HCT116 (cell line): ENCODE data around the gene GPR157. TPM values are rescaled to one million over a fixed set of nuclear protein-coding genes. Genes with fewer than 3 reads are reported as not detected.
A peak's percentile ranks its signal among the peaks of the same experiment; 100 is the strongest.

Experiments
- ATAC-seq: fragments of 200-7000 bp; cut with Tn5 transposase; 2 replicates; pipeline ENCODE4 v1.9.1; 2020; ENCODE audit warnings: mild to moderate bottlenecking, moderate library complexity
- BruUV-seq: library from RNA; stranded (reverse); fragments of 400-500 nt; replicated peaks from 2 replicates; lab custom pipeline; 2021; lab: Mats Ljungman, UMichigan
- CTCF ChIA-PET: fragments of 300-600 bp; sonication (Branson Sonifier 250); formaldehyde crosslinking; loops from one replicate; lab custom pipeline; 2021; ENCODE audit warnings: antibody characterized with exemption; lab: Charles Lee
- POLR2A ChIA-PET: fragments of 300-600, 350-600 bp; sonication (Branson Sonifier 250); formaldehyde crosslinking; loops from one replicate; lab custom pipeline; 2021; ENCODE audit warnings: antibody characterized with exemption; lab: Charles Lee
- RAD21 ChIA-PET, 2 experiments: fragments of 300-600 bp; sonication (Branson Sonifier 250); formaldehyde crosslinking; loops; one replicate each; lab custom pipeline; 2023; ENCODE audit warnings: low total read pairs in 2 of 2; ENCODE audit not compliant: uncharacterized antibody in 2 of 2, unreplicated experiment in 2 of 2, low non-redundant PET in 1 of 2; lab: Charles Lee
- DNase-seq: peaks from one replicate; pipeline ENCODE4 v3.0.0-alpha.2; 2010; ENCODE audit warnings: low read depth, low spot score
- H2AFZ ChIP-seq: fragments of 200-600 bp; shearing (Covaris generic), sonication (generic); 2 replicates; pipeline ENCODE4 v1.6.1; 2017; ENCODE audit warnings: low read depth, mixed run types, mixed read lengths, antibody characterized with exemption, low read length; ENCODE audit not compliant: poor library complexity, severe bottlenecking
- H3K27ac ChIP-seq: 2 replicates; pipeline ENCODE4 v1.5.1; 2012; ENCODE audit warnings: low read depth, low read length
- H3K27me3 ChIP-seq: fragments of 200-600 bp; sonication (generic); 2 replicates; pipeline ENCODE4 v1.6.1; 2016; ENCODE audit warnings: mixed run types, low read length, mixed read lengths; ENCODE audit not compliant: insufficient read depth
- H3K36me3 ChIP-seq, 2 experiments: fragments of 200-500 bp in 1 of 2; fragments of 200-600 bp in 1 of 2; sonication (Bioruptor generic) in 1 of 2; sonication (generic) in 1 of 2; 2 replicates each; pipeline versions ENCODE4 v1.5.1 to v1.6.1; 2014 to 2016; ENCODE audit warnings: low read length in 2 of 2, inconsistent platforms in 1 of 2, mixed read lengths in 1 of 2, mixed run types in 1 of 2; ENCODE audit not compliant: insufficient read depth in 2 of 2, control insufficient read depth in 1 of 2
- H3K4me1 ChIP-seq, 2 experiments: fragments of 200-600 bp in 1 of 2; sonication (generic) in 1 of 2; 2 replicates each; pipeline versions ENCODE4 v1.5.1 to v1.6.1; 2012 to 2017; ENCODE audit warnings: low read length in 2 of 2, inconsistent platforms in 1 of 2, mild to moderate bottlenecking in 1 of 2, mixed read lengths in 1 of 2, mixed run types in 1 of 2, moderate library complexity in 1 of 2; ENCODE audit not compliant: insufficient read depth in 2 of 2, control insufficient read depth in 1 of 2
- H3K4me2 ChIP-seq: fragments of 200-600 bp; sonication (generic); 2 replicates; pipeline ENCODE4 v1.6.1; 2017; ENCODE audit warnings: mixed run types, low read length, mixed read lengths
- H3K4me3 ChIP-seq, 2 experiments: fragments of 200-600 bp in 1 of 2; sonication (generic) in 1 of 2; replicated peaks in 1 of 2; 2 replicates each; pipeline ENCODE4 v1.5.1; 2011 to 2016; ENCODE audit warnings: low read length in 2 of 2, control low read depth in 1 of 2, low read depth in 1 of 2, mild to moderate bottlenecking in 1 of 2, mixed read lengths in 1 of 2, mixed run types in 1 of 2
- H3K79me2 ChIP-seq: fragments of 200-600 bp; sonication (generic); 2 replicates; pipeline ENCODE4 v1.6.1; 2017; ENCODE audit warnings: mild to moderate bottlenecking, mixed run types, low read length, moderate library complexity, mixed read lengths; ENCODE audit not compliant: insufficient read depth
- H3K9ac ChIP-seq: fragments of 200-600 bp; sonication (generic); 2 replicates; pipeline ENCODE4 v1.6.1; 2016; ENCODE audit warnings: low read length, mixed read lengths
- H3K9me2 ChIP-seq: fragments of 200-600 bp; sonication (generic), shearing (Covaris generic); 2 replicates; pipeline ENCODE4 v1.6.1; 2017; ENCODE audit warnings: mixed run types, mild to moderate bottlenecking, moderate library complexity; ENCODE audit not compliant: insufficient read depth
- H3K9me3 ChIP-seq, 2 experiments: fragments of 200-500 bp in 1 of 2; fragments of 200-600 bp in 1 of 2; sonication (Bioruptor generic) in 1 of 2; sonication (generic) in 1 of 2; 2 replicates each; pipeline ENCODE4 v1.6.1; 2014 to 2017; ENCODE audit warnings: low read length in 2 of 2, mixed read lengths in 2 of 2, inconsistent platforms in 1 of 2, low read depth in 1 of 2, mild to moderate bottlenecking in 1 of 2, mixed run types in 1 of 2, moderate library complexity in 1 of 2; ENCODE audit not compliant: control insufficient read depth in 1 of 2, insufficient read depth in 1 of 2
- H4K20me1 ChIP-seq: fragments of 200-600 bp; sonication (generic), shearing (Covaris generic); 2 replicates; pipeline ENCODE4 v1.6.1; 2017; ENCODE audit warnings: mixed run types, mild to moderate bottlenecking, moderate library complexity; ENCODE audit not compliant: insufficient read depth
- ATF3 ChIP-seq: IDR thresholded peaks from 2 replicates; pipeline ENCODE4 v1.6.1; 2012
- CBX3 ChIP-seq: IDR thresholded peaks from 2 replicates; pipeline ENCODE4 v1.6.1; 2012; ENCODE audit warnings: low read depth
- CEBPB ChIP-seq: IDR thresholded peaks from 2 replicates; pipeline ENCODE4 v1.6.1; 2012; ENCODE audit warnings: low read depth
- CTCF ChIP-seq, 3 experiments: fragments of 200-600 bp in 1 of 3; sonication (generic) in 1 of 3; IDR thresholded peaks in 2 of 3; conservative IDR thresholded peaks in 1 of 3; 2 replicates each; pipeline ENCODE4 v1.5.1; 2012 to 2017; ENCODE audit warnings: low read depth in 2 of 3, low read length in 2 of 3, antibody characterized with exemption in 1 of 3, borderline replicate concordance in 1 of 3, control low read depth in 1 of 3, mild to moderate bottlenecking in 1 of 3, mixed read lengths in 1 of 3, mixed run types in 1 of 3, moderate library complexity in 1 of 3; ENCODE audit not compliant: insufficient read depth in 1 of 3
- EGR1 ChIP-seq: IDR thresholded peaks from 2 replicates; pipeline ENCODE4 v1.6.1; 2012; ENCODE audit warnings: low read depth
- EZH2phosphoT487 ChIP-seq: fragments of 200-600 bp; IDR thresholded peaks from 2 replicates; pipeline ENCODE4 v1.6.1; 2018; ENCODE audit warnings: antibody characterized with exemption, borderline replicate concordance
- FOSL1 ChIP-seq: IDR thresholded peaks from 2 replicates; pipeline ENCODE4 v1.6.1; 2012; ENCODE audit warnings: low read depth
- MAX ChIP-seq: IDR thresholded peaks from 2 replicates; pipeline ENCODE4 v1.6.1; 2012
- POLR2A ChIP-seq: IDR thresholded peaks from 2 replicates; pipeline ENCODE4 v1.7.0; 2011; ENCODE audit warnings: borderline replicate concordance; ENCODE audit not compliant: insufficient read depth, insufficient read length; ENCODE audit errors: extremely low read depth
- POLR2AphosphoS5 ChIP-seq: IDR thresholded peaks from 2 replicates; pipeline ENCODE4 v1.6.1; 2011; ENCODE audit warnings: mild to moderate bottlenecking, low read depth, low read length, moderate library complexity
- RAD21 ChIP-seq: IDR thresholded peaks from 2 replicates; pipeline ENCODE4 v1.6.1; 2012; ENCODE audit warnings: low read depth, mild to moderate bottlenecking
- REST ChIP-seq: IDR thresholded peaks from 2 replicates; pipeline ENCODE4 v1.6.1; 2012; ENCODE audit warnings: low read depth
- SIN3A ChIP-seq: IDR thresholded peaks from 2 replicates; pipeline ENCODE4 v1.6.1; 2012; ENCODE audit warnings: low read depth
- SP1 ChIP-seq: IDR thresholded peaks from 2 replicates; pipeline ENCODE4 v1.6.1; 2012; ENCODE audit warnings: low read depth
- SRF ChIP-seq: IDR thresholded peaks from 2 replicates; pipeline ENCODE4 v1.6.1; 2012; ENCODE audit warnings: low read depth
- TCF7L2 ChIP-seq: IDR thresholded peaks from 2 replicates; pipeline ENCODE4 v1.7.0; 2011; ENCODE audit warnings: borderline replicate concordance, inconsistent platforms; ENCODE audit not compliant: insufficient read depth, insufficient read length; ENCODE audit errors: extremely low read depth
- YY1 ChIP-seq: IDR thresholded peaks from 2 replicates; pipeline ENCODE4 v1.6.1; 2011; ENCODE audit warnings: low read length, low read depth, moderate library complexity, mild to moderate bottlenecking; ENCODE audit not compliant: insufficient replicate concordance; ENCODE audit errors: extremely low read depth
- ZBTB33 ChIP-seq: IDR thresholded peaks from 2 replicates; pipeline ENCODE4 v1.6.1; 2011; ENCODE audit warnings: mild to moderate bottlenecking, low read length, moderate library complexity; ENCODE audit not compliant: insufficient replicate concordance; ENCODE audit errors: extremely low read depth
- ZFX ChIP-seq: fragments of 450-650 bp; IDR thresholded peaks from 2 replicates; pipeline ENCODE4 v1.6.1; 2017
- ZNF274 ChIP-seq: fragments of 200-500 bp; sonication (Bioruptor generic); IDR thresholded peaks from 2 replicates; pipeline ENCODE4 v1.6.1; 2014; ENCODE audit warnings: mild to moderate bottlenecking, low read depth, low read length, inconsistent platforms
- intact Hi-C: fragments of 100-400 bp; cut with micrococcal nuclease; formaldehyde crosslinking; loops from 2 replicates; pipeline ENCODE4 v1.10.0; 2022
- total RNA-seq: library from RNA; stranded (reverse); gene quantifications from one replicate; pipeline ENCODE4 v1.2.1, GENCODE V29; 2021; ENCODE audit not compliant: unreplicated experiment

GPR157 gene
- total RNA-seq, 1 experiment from 2014 or later: 7.7 TPM

- intact Hi-C loops: no loop called here
- H3K4me3 ChIP-seq: no peak overlapping the region
- H3K9ac ChIP-seq: peak overlapping the region; percentile 23; the same call in 1 of the 2 replicates
- H3K9me3 ChIP-seq: no peaks in the 10 kb centered on the region
- H3K9me2 ChIP-seq: no peaks in the 10 kb centered on the region
- no TSS peak for BruUV-seq
- ChIA-PET POLR2A (no interaction called here), CTCF (interaction anchor here (0.6 kb wide), 1 partner anchor 56 kb away, joined by 3 read pairs; no protein-coding TSS in a partner anchor), RAD21 (no interaction called here)
- peaks cover 44% of the 10 kb centered on the region for H3K79me2 ChIP-seq
- TF ChIP-seq CTCF (IDR thresholded peaks at IDR 0.05 in 2 of 3, conservative IDR thresholded peaks at IDR 0.05 in 1 of 3; ENCODE audit: borderline replicate concordance in 1 of 3, insufficient read depth in 1 of 3, low read depth in 2 of 3, low read length in 2 of 3) (no peak), SIN3A (no peak), MAX (no peak), RAD21 (no peak), EGR1 (no peak), TCF7L2 (no peak), ZBTB33 (no peak), SRF (no peak), CEBPB (no peak), ZNF274 (no peak), FOSL1 (no peak), CBX3 (no peak), POLR2A (no peak), YY1 (no peak), REST (no peak), ZFX (no peak), ATF3 (no peak), EZH2phosphoT487 (no peak), POLR2AphosphoS5 (no peak), SP1 (no peak)
- peaks cover 39 to 48% of the 10 kb centered on the region in 2 experiments for H3K4me1 ChIP-seq
- H3K27me3 ChIP-seq: peaks cover 4% of the 10 kb centered on the region; the same call in 1 of the 2 replicates
- H2AFZ ChIP-seq: no peak overlapping the region
- H4K20me1 ChIP-seq: peaks cover 8% of the 10 kb centered on the region; the same call in 1 of the 2 replicates
- no peak for ATAC-seq
- H3K36me3 ChIP-seq: no peaks in the 10 kb centered on the region
- no peak overlapping the region for H3K27ac ChIP-seq
- peak overlapping the region; percentile 76 for H3K4me2 ChIP-seq
- DNase-seq: no peak
These were observed 36.5 kb upstream of the GPR157 start for GRCh38 chr1:9165396-9165795.
